GM19351 (cell line): ENCODE results near the gene SYT9.
"Not testable (repeated sequence)": the region's sequence is repeated elsewhere in the genome, so short reads cannot be mapped to it uniquely, and the experiment has no call there.

ENCODE experiments used
- ATAC-seq: cut with Tn5 transposase; IDR thresholded peaks from one replicate; pipeline ENCODE4 v1.9.1; 2021; ENCODE audit warnings: mild to moderate bottlenecking, moderate library complexity; ENCODE audit not compliant: unreplicated experiment

SYT9 gene

DNA sequence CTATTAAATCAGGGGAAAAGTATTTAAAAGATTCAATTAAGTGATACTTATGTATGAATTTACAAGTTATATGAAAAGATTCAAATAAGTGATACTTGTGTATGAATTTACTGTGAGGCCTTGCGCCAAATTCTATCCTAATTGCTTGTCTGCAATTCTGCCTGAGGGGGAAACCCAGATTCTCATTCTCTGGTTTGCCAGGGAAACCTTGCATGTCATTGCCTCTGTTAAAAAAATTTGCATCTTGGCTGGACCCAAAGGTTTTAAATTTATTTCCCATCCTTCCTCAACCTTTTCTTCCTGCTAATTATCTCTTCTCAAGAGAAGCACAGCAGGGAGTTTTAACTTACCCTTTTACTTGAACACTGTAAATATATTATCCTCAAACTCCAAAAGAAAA is 247.4 kb downstream of the SYT9 start:
- ATAC-seq: no peak

- no peak for ATAC-seq
These were observed 248.5 kb downstream of the SYT9 start for GRCh38 chr11:7500251-7500650.

DNA sequence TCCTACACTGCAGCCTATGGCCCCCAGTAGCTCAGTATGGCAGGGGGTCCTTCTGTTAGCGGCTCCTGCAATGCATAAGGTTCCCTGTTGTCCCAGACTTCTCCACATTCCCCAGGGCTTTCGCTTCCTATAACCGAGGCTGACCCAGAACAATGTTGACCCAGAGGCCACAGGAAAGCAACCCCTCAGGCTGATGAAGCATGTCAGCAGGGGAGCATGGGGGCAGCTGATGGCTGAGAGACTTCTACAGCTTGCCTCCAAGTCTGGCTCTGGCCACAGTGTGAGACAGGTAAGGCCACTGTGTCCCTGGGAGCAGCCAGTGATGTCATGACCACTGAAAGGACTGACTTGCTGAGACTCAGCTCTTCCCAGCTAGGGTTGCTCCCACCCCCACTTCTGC is 249.5 kb downstream of the SYT9 start:
- no peak for ATAC-seq

- peak; percentile 67 for ATAC-seq
These were observed 250.2 kb downstream of the SYT9 start for GRCh38 chr11:7501894-7502293.

DNA sequence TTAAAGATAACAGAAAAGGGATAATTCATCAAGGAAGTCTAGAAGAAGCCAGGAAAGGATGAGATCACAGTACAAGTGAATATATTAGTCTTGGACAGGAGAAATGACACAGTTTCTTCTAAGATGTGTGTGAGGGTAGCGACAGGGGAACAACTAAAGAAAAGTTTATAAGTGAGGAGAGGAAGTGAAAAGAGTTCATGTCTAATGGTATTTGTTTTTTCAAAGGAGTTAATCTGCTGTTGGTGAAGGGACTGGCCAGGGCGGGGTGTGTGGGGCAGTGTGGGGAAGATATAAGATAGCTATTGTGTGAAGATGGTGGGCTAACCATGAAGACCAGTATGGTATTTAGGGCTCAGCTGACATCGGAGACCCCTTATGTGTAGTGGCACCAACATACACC is 254.5 kb downstream of the SYT9 start:
- ATAC-seq: peak; percentile 37

DNA sequence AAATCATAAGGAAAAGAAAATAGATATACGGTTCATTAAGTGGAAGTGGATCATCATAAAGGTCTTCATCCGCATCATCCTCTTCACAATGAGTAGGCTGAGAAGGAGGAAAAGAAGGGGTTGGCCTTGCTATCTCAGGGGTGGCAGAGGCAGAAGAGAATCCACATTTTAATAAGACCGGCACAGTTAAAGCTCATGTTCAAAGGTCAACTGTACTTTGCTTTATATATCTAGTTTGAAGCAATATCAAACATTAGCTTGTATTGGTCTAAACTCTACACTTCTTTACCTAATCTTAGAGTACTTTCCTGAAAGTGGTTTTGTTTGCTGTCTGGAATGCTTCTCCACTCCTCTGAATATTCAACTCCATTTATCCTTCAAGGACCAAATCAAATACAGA is 256.4 kb downstream of the SYT9 start:
- no peak for ATAC-seq

- ATAC-seq: no peak
These were observed 258.3 kb downstream of the SYT9 start for GRCh38 chr11:7509966-7510365.

DNA sequence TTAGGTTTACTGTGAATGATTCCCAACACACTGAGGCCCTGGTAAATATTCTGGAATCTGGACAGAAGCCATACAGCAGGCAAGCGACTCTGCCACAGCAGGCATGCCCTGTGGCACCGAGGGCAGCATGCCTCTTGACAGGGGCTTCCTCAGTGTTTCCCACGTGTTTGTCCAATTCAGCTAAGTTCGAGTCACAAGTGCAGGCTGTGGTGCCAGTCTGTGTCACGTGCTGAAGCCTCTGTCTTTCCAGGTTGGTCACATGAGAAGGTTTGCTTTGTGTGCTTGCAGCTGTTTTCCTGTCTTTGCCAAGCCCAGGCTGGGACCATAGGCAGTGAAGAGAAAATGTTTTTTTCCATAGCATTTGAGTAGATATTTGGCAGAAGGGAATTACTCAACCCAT is 259.7 kb downstream of the SYT9 start:
- no peak for ATAC-seq

DNA sequence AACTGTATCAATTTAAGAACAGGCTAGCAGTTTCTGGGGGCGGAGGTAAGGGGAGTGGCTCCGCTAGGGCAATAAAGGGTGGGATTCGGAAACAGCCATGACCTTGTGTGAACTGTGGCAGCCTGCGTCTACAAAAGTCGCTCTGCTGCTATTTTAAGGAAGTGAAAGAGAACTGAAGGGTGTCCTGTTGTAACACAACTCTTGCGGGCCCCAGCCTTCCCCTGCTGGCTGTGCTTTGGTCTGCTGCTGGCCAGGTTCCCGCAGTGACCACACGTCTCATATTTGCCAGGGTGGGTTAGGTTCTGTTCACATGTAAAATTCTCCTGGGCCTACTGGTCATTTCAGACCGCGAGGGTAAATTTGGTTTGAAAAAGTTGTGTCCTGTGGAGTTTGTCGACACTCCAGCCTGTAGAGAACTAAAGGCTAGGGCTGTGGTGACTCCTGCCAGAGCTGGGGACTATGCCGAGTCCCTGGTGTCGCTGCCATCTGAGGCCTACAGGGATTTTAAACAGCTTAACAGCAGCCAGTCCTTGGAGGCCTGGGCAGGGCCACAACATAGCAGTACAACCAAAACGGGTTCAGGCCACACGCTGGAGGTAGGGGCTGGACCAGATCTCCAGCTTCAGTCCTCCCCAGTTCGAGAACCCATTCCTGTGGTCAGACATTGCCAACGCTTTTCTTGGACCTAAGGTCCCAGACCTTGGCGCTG is 261.0 kb downstream of the SYT9 start:
- peak; percentile 74 for ATAC-seq

DNA sequence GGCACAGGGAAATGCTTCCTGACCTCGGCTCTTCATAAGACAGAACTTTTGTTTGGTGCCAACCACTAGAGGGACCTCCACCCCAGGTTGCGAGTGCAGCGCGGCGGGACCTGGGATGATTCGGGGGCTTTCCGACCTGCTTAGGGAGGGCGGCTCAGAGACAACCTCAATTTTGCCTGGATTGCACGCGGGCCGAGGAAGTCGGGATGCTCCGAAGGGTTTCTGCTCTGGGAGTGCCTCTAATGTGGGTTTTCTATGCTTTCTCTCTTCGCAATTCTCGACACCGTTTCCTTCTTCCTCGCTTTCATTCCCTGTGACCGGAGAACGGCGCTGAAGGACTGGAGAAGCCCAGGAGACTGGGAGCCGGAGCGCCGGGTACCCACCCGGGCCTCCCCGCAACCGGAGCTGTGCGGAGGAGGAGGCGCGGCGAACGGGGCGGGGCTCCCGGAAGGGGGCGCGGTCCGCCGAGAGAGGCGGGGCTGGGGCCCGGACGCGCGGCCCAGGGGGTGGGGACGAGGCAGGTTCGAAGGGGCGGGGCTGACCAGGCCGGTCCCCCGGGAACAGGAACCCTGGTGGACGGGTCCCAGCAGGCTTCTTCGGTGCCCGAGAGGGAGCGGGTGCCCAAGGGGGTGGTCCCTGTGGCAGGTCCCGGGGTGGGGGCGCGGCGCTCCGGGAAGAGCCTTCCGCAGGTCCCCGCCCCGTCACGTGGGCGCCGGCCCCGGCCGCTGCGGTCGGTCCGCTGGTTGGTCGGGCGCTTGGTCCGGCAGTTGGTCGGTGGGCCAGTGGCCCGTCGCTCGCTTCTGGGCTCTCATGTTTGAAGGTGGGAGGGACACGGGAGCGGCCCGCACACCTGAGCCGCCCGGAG is 261.8 kb downstream of the SYT9 start, which contains the start of gene PPFIBP2:
PPFIBP2 (plus strand) TSS at position 766 of the 865 bp plus-strand sequence. CDS start 35,477 bp downstream, outside the sequence.
- ATAC-seq: peak; percentile 60

DNA sequence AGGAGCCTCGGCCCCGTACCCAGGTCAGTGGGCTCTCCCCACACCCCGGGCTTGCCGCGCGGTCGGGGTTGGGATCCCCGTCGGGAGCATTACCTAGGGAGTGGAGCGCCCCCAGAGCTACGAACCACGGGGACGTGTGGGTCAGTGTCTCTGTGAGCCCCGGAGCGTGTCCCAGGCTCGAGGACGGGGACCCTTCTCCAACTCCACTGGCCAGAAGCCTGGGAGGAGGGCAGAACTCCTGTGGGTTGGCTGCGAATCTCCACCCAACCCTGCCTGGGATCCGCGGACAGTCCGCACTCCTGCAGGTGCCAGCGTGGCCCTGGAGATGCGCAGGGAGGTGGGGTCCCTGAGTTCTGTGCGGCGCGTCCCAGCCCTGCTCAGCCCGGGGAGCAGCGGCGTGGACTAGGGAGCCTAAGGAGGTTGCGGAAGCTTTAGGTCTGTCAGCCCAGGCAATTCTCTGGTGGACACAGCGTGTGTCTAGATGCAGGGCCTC is 262.4 kb downstream of the SYT9 start:
- peak; percentile 13 for ATAC-seq

DNA sequence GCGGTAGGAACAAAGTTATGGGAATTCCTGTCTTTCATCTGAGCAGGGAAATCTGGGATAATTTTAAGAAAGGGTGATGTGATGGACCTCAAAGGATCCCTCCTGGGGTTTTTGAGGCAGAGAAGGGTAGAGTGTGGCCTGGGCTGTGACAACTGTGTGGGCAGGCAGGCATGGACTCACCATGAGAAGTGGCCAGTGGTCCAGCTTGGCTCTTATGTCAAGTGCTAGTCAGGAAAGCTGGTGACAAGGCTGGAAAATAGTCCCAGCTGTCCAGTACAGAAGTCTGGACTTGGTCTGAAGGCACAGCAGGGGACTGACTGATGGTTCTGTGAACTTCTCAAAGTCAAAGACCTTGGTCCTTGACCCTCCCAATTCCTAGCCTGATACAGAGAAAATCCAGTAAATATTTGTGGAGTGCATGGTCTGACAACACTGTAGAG is 263.8 kb downstream of the SYT9 start:
- no peak for ATAC-seq

DNA sequence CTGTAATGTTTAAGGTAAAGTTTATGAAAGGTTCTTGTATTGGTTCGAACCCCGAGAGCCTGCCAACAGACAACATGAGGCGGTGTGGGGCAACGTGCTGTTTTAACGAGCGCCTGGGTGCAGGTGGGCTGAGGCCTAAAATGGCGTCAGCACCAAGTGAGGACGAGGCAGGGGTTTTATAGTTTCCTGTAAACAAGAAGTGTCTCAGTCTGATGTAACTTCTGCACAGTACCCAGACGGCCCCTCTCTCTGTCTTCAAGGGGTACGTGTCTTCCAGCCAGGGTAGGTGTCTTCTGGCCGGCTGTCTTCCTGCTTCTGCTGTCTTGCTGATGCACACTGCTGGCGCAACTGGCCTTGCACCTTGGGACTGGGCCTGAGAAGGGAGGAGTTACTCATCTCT is 264.8 kb downstream of the SYT9 start:
- no peak for ATAC-seq

GRCh38 chr11:7517743-7518142 is 266.0 kb downstream of the SYT9 start:
- not testable (repeated sequence) for ATAC-seq
